B cell (primary cell): ENCODE results near the gene STX18. TPM values are rescaled to one million over a fixed set of nuclear protein-coding genes. Genes with fewer than 3 reads are reported as not detected.

Experiments
- ATAC-seq: fragments of 200-7000 bp; cut with Tn5 transposase; one replicate; pipeline ENCODE4 v1.10.0; 2021; ENCODE audit warnings: low read depth, mild to moderate bottlenecking, moderate number of reproducible peaks, moderate library complexity
- CTCF ChIA-PET: fragments of 350-600 bp; sonication (Branson Sonifier 250); formaldehyde crosslinking; loops from one replicate; lab custom pipeline; 2021; ENCODE audit warnings: antibody characterized with exemption, inconsistent platforms; lab: Charles Lee
- POLR2A ChIA-PET: fragments of 350-600 bp; sonication (Branson Sonifier 250); formaldehyde crosslinking; loops from one replicate; lab custom pipeline; 2021; ENCODE audit warnings: antibody characterized with exemption; lab: Charles Lee
- DNase-seq: peaks from one replicate; pipeline ENCODE4 v3.0.0; 2013
- H2AFZ ChIP-seq: 2 replicates; pipeline ENCODE4 v1.6.1; 2012; ENCODE audit warnings: mild to moderate bottlenecking, low read depth, low read length; ENCODE audit not compliant: insufficient read depth, poor library complexity, severe bottlenecking
- H3K27ac ChIP-seq, 2 donors: 1 replicate in 1 of 2; 2 replicates in 1 of 2; pipeline ENCODE4 v1.5.1; 2012 to 2013; ENCODE audit warnings: low read length in 2 of 2, mild to moderate bottlenecking in 2 of 2, moderate library complexity in 1 of 2
- H3K27me3 ChIP-seq, 4 experiments: fragments of 200-600 bp in 1 of 4; sonication (generic) in 1 of 4; replicated peaks in 1 of 4; 1 replicate in 2 of 4; 2 replicates in 2 of 4; pipeline versions ENCODE4 v1.6.1 to v1.7.0; 2013 to 2016; ENCODE audit warnings: low read length in 3 of 4, mild to moderate bottlenecking in 2 of 4, mixed read lengths in 1 of 4, moderate library complexity in 1 of 4; ENCODE audit not compliant: insufficient read depth in 4 of 4, control insufficient read depth in 3 of 4; ENCODE audit errors: control extremely low read depth in 1 of 4
- H3K36me3 ChIP-seq, 2 experiments: replicated peaks in 1 of 2; 1 replicate in 1 of 2; 2 replicates in 1 of 2; pipeline versions ENCODE4 v1.6.1 to v1.7.1; 2013; ENCODE audit warnings: low read length in 1 of 2; ENCODE audit not compliant: insufficient read depth in 2 of 2, control insufficient read depth in 1 of 2; ENCODE audit errors: control extremely low read depth in 1 of 2, extremely low read depth in 1 of 2
- H3K4me1 ChIP-seq, 2 donors: fragments of 200-600 bp in 1 of 2; sonication (generic) in 1 of 2; 1 replicate in 1 of 2; 2 replicates in 1 of 2; pipeline versions ENCODE4 v1.5.1 to v1.6.1; 2013 to 2017; ENCODE audit warnings: low read length in 2 of 2; ENCODE audit not compliant: control insufficient read depth in 2 of 2, insufficient read depth in 2 of 2
- H3K4me2 ChIP-seq: replicated peaks from 2 replicates; pipeline ENCODE3; 2012; ENCODE audit warnings: mild to moderate bottlenecking, low read depth, low read length; ENCODE audit not compliant: poor library complexity, severe bottlenecking
- H3K4me3 ChIP-seq, 5 experiments: fragments of 200-600 bp in 1 of 5; sonication (generic) in 1 of 5; 1 replicate in 3 of 5; 2 replicates in 2 of 5; pipeline versions ENCODE4 v1.5.1 to v1.7.0; 2011 to 2016; ENCODE audit warnings: low read length in 4 of 5, mild to moderate bottlenecking in 4 of 5, low read depth in 2 of 5, control low read depth in 1 of 5, moderate library complexity in 1 of 5; ENCODE audit not compliant: insufficient read depth in 1 of 5; ENCODE audit errors: control extremely low read depth in 1 of 5, extremely low read depth in 1 of 5
- H3K79me2 ChIP-seq: fragments of 200-600 bp; sonication (generic); one replicate; pipeline ENCODE4 v1.6.0; 2016; ENCODE audit warnings: low read length; ENCODE audit not compliant: control insufficient read depth, insufficient read depth
- H3K9ac ChIP-seq: fragments of 200-600 bp; sonication (generic); 2 replicates; pipeline ENCODE4 v1.6.1; 2017; ENCODE audit warnings: mild to moderate bottlenecking, low read length, moderate library complexity
- H3K9me3 ChIP-seq, 3 donors: one replicate each; pipeline versions ENCODE4 v1.6.1 to v1.7.1; 2013; ENCODE audit warnings: low read length in 2 of 3; ENCODE audit not compliant: control insufficient read depth in 2 of 3, insufficient read depth in 1 of 3; ENCODE audit errors: control extremely low read depth in 1 of 3
- H4K20me1 ChIP-seq: 2 replicates; pipeline ENCODE4 v1.6.0; 2012; ENCODE audit warnings: mild to moderate bottlenecking, low read length; ENCODE audit not compliant: insufficient read depth, control insufficient read depth, poor library complexity, severe bottlenecking
- H3K27ac Mint-ChIP-seq: one replicate; pipeline ENCODE4 v1.8.0; 2021; ENCODE audit warnings: mixed read lengths
- H3K27me3 Mint-ChIP-seq: one replicate; pipeline ENCODE4 v1.8.0; 2021; ENCODE audit warnings: mixed read lengths
- H3K4me1 Mint-ChIP-seq: one replicate; pipeline ENCODE4 v1.8.0; 2021; ENCODE audit warnings: mixed read lengths
- H3K4me3 Mint-ChIP-seq: one replicate; pipeline ENCODE4 v1.8.0; 2021; ENCODE audit warnings: mixed read lengths
- H3K9me3 Mint-ChIP-seq: one replicate; pipeline ENCODE4 v1.8.0; 2022; ENCODE audit warnings: mixed read lengths; ENCODE audit not compliant: insufficient read depth
- EZH2 ChIP-seq: IDR thresholded peaks from 2 replicates; pipeline ENCODE4 v1.6.1; 2012; ENCODE audit warnings: borderline replicate concordance, low read depth, mild to moderate bottlenecking, moderate library complexity, low read length; ENCODE audit not compliant: insufficient read depth, poor library complexity, severe bottlenecking
- WGBS: methylation state at CpG from one replicate; pipeline ENCODE4 v1.1.5; 2013; ENCODE audit warnings: missing lambda C conversion rate; ENCODE audit not compliant: insufficient coverage; 5-methylcytosine and 5-hydroxymethylcytosine counted together
- intact Hi-C: fragments of 100-400 bp; cut with micrococcal nuclease; formaldehyde crosslinking; loops from one replicate; pipeline ENCODE4 v1.10.0; 2022
- polyA plus RNA-seq: library from polyadenylated mRNA; depleted of rRNA; stranded (reverse); fragments of >200 nt; gene quantifications from 2 replicates; pipeline ENCODE4 v1.2.3, GENCODE V29; 2012
- total RNA-seq, 2 donors: library from RNA; stranded (reverse); fragments of 120-200 nt in 1 of 2; gene quantifications; 1 replicate in 1 of 2; 2 replicates in 1 of 2; pipeline versions ENCODE4 v1.2.3 to v1.2.4, GENCODE V29; 2013 to 2022
- TF ChIP-seq, protein P1 (sequence below): fragments of 200-600 bp; IDR thresholded peaks from one replicate; pipeline ENCODE4 v1.8.0; 2022; ENCODE audit warnings: antibody characterized with exemption, mild to moderate bottlenecking

Gene STX18
- total and polyA plus RNA-seq, 2 donors (not counting 1 experiment from before 2014, with no cell fraction given): 20.3 to 33.6 TPM

DNA sequence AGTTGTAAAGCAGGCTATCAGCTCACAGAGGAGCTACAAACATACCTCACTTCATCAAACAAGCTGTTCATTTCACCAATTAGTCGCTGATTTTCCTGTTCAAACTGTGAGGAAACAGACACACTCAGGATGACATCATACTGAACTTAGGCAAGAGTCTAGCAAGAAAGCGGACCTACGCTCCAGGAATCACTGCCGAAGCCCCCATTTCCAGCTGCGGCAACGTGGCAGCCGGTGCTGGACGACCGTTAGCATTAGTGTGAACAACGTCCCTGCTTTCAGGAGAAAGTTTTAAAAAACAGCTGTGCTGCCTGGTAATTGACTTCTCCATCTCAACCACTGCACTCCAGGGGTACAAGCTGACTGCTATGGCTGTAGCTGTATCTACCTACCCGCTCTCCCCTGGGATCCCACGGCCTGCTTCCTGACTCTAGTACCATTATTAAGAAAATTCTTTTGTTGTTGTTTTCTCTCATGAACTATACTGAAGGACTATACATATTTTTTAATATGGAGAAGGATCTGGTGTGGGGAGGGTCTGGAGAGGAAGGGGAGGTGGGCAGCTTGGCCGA is 116.6 kb downstream of the STX18 start:
- Histone ChIP-seq H4K20me1 (no peaks in the 10 kb centered on the region), H3K9me3 (no peaks in the 10 kb centered on the region), H3K36me3 (peaks cover 1 to 35% of the 10 kb centered on the region in 2 experiments), H3K27me3 (no peaks in the 10 kb centered on the region), H2AFZ (no peak overlapping the region), H3K27ac (no peak overlapping the region), H3K9ac (no peak overlapping the region), H3K4me1 (no peaks in the 10 kb centered on the region), H3K4me3 (no peak overlapping the region), H3K79me2 (no peaks in the 10 kb centered on the region), H3K4me2 (no peak overlapping the region)
- ChIA-PET CTCF (interaction anchor here (0.9 to 1.3 kb wide), 2 partner anchors 9 to 174 kb away, joined by 3 to 9 read pairs; no protein-coding TSS in a partner anchor), POLR2A (no interaction called here)
- DNase-seq (no peak), ATAC-seq (no peak)
- H3K4me1 Mint-ChIP-seq: no peaks in the 10 kb centered on the region
- TF ChIP-seq EZH2: no peak
- TF ChIP-seq, protein P1, sequence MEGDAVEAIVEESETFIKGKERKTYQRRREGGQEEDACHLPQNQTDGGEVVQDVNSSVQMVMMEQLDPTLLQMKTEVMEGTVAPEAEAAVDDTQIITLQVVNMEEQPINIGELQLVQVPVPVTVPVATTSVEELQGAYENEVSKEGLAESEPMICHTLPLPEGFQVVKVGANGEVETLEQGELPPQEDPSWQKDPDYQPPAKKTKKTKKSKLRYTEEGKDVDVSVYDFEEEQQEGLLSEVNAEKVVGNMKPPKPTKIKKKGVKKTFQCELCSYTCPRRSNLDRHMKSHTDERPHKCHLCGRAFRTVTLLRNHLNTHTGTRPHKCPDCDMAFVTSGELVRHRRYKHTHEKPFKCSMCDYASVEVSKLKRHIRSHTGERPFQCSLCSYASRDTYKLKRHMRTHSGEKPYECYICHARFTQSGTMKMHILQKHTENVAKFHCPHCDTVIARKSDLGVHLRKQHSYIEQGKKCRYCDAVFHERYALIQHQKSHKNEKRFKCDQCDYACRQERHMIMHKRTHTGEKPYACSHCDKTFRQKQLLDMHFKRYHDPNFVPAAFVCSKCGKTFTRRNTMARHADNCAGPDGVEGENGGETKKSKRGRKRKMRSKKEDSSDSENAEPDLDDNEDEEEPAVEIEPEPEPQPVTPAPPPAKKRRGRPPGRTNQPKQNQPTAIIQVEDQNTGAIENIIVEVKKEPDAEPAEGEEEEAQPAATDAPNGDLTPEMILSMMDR: no peak
- H3K4me3 Mint-ChIP-seq: no peak overlapping the region
- intact Hi-C loops: no loop called here
- WGBS: 98% methylated on average over 11 of the region's 13 CpGs
- no peaks in the 10 kb centered on the region for H3K9me3 Mint-ChIP-seq
- no peak overlapping the region for H3K27ac Mint-ChIP-seq
- H3K27me3 Mint-ChIP-seq: no peaks in the 10 kb centered on the region

DNA sequence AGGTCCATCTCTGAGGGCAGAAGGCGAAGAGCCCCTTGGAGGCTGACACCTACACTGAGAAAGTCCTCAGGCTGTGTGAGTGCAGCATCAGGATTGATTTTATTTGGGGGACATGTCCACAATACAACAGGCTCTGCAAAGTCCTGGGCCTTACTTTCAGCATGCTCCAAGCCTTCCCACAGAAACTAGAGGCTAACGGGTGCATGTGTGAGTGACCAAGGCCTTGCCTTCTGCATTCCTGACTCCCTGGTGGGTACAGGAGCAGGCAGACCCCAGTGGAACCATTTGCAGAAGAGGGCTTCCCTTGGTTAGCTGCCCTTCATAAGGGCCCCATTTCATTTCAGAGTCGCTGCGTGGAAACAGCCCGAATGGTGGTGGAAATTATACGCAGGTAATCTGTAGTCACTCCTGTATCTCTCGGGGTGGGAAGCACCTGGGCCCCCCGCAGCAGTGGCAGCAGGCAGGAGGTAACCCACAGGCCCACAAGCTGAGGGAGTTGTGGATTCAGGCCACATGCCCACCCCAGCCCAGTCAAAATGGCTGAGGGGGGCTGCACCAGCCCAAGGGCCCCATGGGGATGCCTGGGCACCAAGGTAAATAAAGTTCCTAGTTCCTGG is 117.2 kb downstream of the STX18 start:
- no peaks in the 10 kb centered on the region for H3K4me1 Mint-ChIP-seq
- DNase-seq (no peak), ATAC-seq (no peak)
- Histone ChIP-seq H3K9me3 (no peaks in the 10 kb centered on the region), H4K20me1 (no peaks in the 10 kb centered on the region), H2AFZ (no peak overlapping the region), H3K4me2 (no peak overlapping the region), H3K27me3 (no peaks in the 10 kb centered on the region), H3K9ac (no peak overlapping the region), H3K4me3 (no peak overlapping the region), H3K27ac (no peak overlapping the region), H3K79me2 (no peaks in the 10 kb centered on the region), H3K4me1 (no peaks in the 10 kb centered on the region), H3K36me3 (peaks cover 1 to 40% of the 10 kb centered on the region in 2 experiments)
- POLR2A ChIA-PET: no interaction called here
- TF ChIP-seq, protein P1: no peak
- TF ChIP-seq EZH2: no peak
- H3K27ac Mint-ChIP-seq: no peak overlapping the region
- no peak overlapping the region for H3K4me3 Mint-ChIP-seq
- CTCF ChIA-PET: interaction anchor here (0.9 kb wide), 1 partner anchor 9 kb away, joined by 3 read pairs; no protein-coding TSS in a partner anchor
- H3K9me3 Mint-ChIP-seq: no peaks in the 10 kb centered on the region
- WGBS: 92% methylated on average over 7 of the region's 8 CpGs
- no peaks in the 10 kb centered on the region for H3K27me3 Mint-ChIP-seq
- intact Hi-C loops: no loop called here
